H1 (cell line): ENCODE measurements around the gene OGFRL1. TPM values are rescaled to one million over a fixed set of nuclear protein-coding genes. Genes with fewer than 3 reads are reported as not detected.

Source experiments
- CHD1 ChIP-seq: IDR thresholded peaks from 2 replicates; pipeline ENCODE4 v1.6.1; 2012; ENCODE audit warnings: low read depth, low read length, improper control_type of control experiment
- CREB1 ChIP-seq: IDR thresholded peaks from 2 replicates; pipeline ENCODE4 v1.6.1; 2012; ENCODE audit warnings: inconsistent platforms
- EGR1 ChIP-seq: IDR thresholded peaks from 2 replicates; pipeline ENCODE4 v1.6.1; 2011; ENCODE audit warnings: low read depth, low read length, borderline replicate concordance
- KDM1A ChIP-seq: fragments of 200-600, 300-600 bp; sonication (generic); IDR thresholded peaks from 2 replicates; pipeline ENCODE4 v1.7.1; 2016; ENCODE audit warnings: mild to moderate bottlenecking, low read length, borderline replicate concordance
- MAX ChIP-seq: IDR thresholded peaks from 2 replicates; pipeline ENCODE4 v1.6.1; 2012; ENCODE audit warnings: inconsistent platforms
- SIN3A ChIP-seq, 2 experiments: IDR thresholded peaks in 1 of 2; conservative IDR thresholded peaks in 1 of 2; 2 replicates each; pipeline ENCODE4 v1.6.1; 2011 to 2012; ENCODE audit warnings: low read length in 2 of 2, improper control_type of control experiment in 1 of 2, low read depth in 1 of 2, mild to moderate bottlenecking in 1 of 2
- SIX5 ChIP-seq: IDR thresholded peaks from 2 replicates; pipeline ENCODE4 v1.6.1; 2011; ENCODE audit warnings: mild to moderate bottlenecking, low read depth, low read length
- polyA plus RNA-seq, 7 experiments: library from polyadenylated mRNA; depleted of rRNA in 3 of 7; stranded (reverse) in 5 of 7; unstranded in 2 of 7; fragments of >200 nt in 5 of 7; fragments of 200-250 nt in 2 of 7; gene quantifications; 1 replicate in 5 of 7; 2 replicates in 1 of 7; 4 replicates in 1 of 7; pipeline versions ENCODE4 v1.2.1 to v1.2.3, GENCODE V29; 2011 to 2013; ENCODE audit warnings: missing spikeins in 2 of 7, mixed read lengths in 2 of 7
- total RNA-seq: library from RNA; stranded (reverse); fragmentation: NEBNext Ultra II Directional; extraction: Animal tissue kit (Norgen Biotek cat#: 25700); gene quantifications from 2 replicates; pipeline ENCODE4 v1.2.1, GENCODE V29; 2021

OGFRL1 gene
- total and polyA plus RNA-seq, 2 of the 8 experiments (the other 6 are each of a cell fraction or from before 2014, with no cell fraction given) = 1.1 to 9.0 TPM

- TF ChIP-seq MAX (no peak), SIN3A (conservative IDR thresholded peaks at IDR 0.05 in 1 of 2, IDR thresholded peaks at IDR 0.05 in 1 of 2; ENCODE audit: low read depth in 1 of 2, low read length in 2 of 2) (no peak), EGR1 (no peak), CHD1 (no peak), CREB1 (no peak), SIX5 (no peak), KDM1A (no peak)
These were observed 43.4 kb downstream of the OGFRL1 start (continued) for GRCh38 chr6:71332012-71332411.
